ENCODE results near the gene PANK1.

The PANK1 gene

GRCh38 chr10:89643812-89644690 lies 991 bp downstream of the PANK1 start (continued):
- TF ChIP-seq ZNF76 (tag by site-specific recombination; IDR thresholded peaks at IDR 0.05; ENCODE audit: borderline replicate concordance, low read depth) (peak; percentile 40; the same call in 1 of the 2 replicates), BCL11A (tag by site-specific recombination; IDR thresholded peaks at IDR 0.05; ENCODE audit: low read depth) (0 out of 2 replicates have a peak, but pooled peaks have one; percentile 62), WT1 (tag by site-specific recombination; IDR thresholded peaks at IDR 0.05) (peak; percentile 44; the same call in 1 of the 2 replicates), MYNN (tag by site-specific recombination; IDR thresholded peaks at IDR 0.05; ENCODE audit: borderline replicate concordance) (no peak), SP3 (tag by site-specific recombination; IDR thresholded peaks at IDR 0.05) (peak; percentile 89), ZNF302 (tag by site-specific recombination; IDR thresholded peaks at IDR 0.05; ENCODE audit: low read depth) (no peak), PRDM2 (tag by site-specific recombination; IDR thresholded peaks at IDR 0.05; ENCODE audit: borderline replicate concordance) (no peak), ZNF830 (tag by site-specific recombination; IDR thresholded peaks at IDR 0.05; ENCODE audit: low read depth) (no peak), ZBTB8A (tag by site-specific recombination; IDR thresholded peaks at IDR 0.05) (peak; percentile 85), ELK4 (IDR thresholded peaks at IDR 0.05; ENCODE audit: borderline replicate concordance, low read depth, low read length) (no peak), ZNF626 (tag by site-specific recombination; IDR thresholded peaks at IDR 0.05) (no peak), ZEB2 (tag by site-specific recombination; IDR thresholded peaks at IDR 0.05) (peak; percentile 45), ZBTB7A (tag by site-specific recombination; IDR thresholded peaks at IDR 0.05; ENCODE audit: low read depth) (no peak), ZNF266 (tag by site-specific recombination; IDR thresholded peaks at IDR 0.05; ENCODE audit: low read depth) (no peak), ZNF155 (tag by site-specific recombination; IDR thresholded peaks at IDR 0.05) (no peak), ZSCAN18 (tag by site-specific recombination; IDR thresholded peaks at IDR 0.05) (no peak), PATZ1 (tag by site-specific recombination; IDR thresholded peaks at IDR 0.05) (peak; percentile 60), ZFHX2 (tag by site-specific recombination; conservative IDR thresholded peaks at IDR 0.05) (peak; percentile 69), ZNF174 (tag by site-specific recombination; IDR thresholded peaks at IDR 0.05) (no peak), ZNF391 (tag by site-specific recombination; IDR thresholded peaks at IDR 0.05; ENCODE audit: borderline replicate concordance, low read depth) (peak; percentile 50; the same call in 1 of the 2 replicates), ZNF239 (tag by site-specific recombination; IDR thresholded peaks at IDR 0.05) (no peak), ZNF416 (tag by site-specific recombination; IDR thresholded peaks at IDR 0.05) (no peak), ZSCAN16 (tag by site-specific recombination; IDR thresholded peaks at IDR 0.05) (no peak), GLI4 (tag by site-specific recombination; IDR thresholded peaks at IDR 0.05) (no peak), ZNF629 (tag by site-specific recombination; IDR thresholded peaks at IDR 0.05) (no peak; the same call in 1 of the 2 replicates), ZNF664 (tag by site-specific recombination; IDR thresholded peaks at IDR 0.05) (no peak), ZBTB20 (tag by site-specific recombination; IDR thresholded peaks at IDR 0.05) (peak; percentile 95)

Measured in HEK293 (cell line).